Spleen (tissue), 11 donors: ENCODE results near the gene PKIB. TPM values are rescaled to one million over a fixed set of nuclear protein-coding genes. Genes with fewer than 3 reads are reported as not detected.

Source experiments
- DNase-seq: peaks from one replicate; pipeline ENCODE4 v3.0.0-alpha.2; 2020
- H3K27ac ChIP-seq, 8 donors: fragments of 200-600 bp; sonication (generic) in 7 of 8; 1 replicate in 4 of 8; 2 replicates in 4 of 8; pipeline versions ENCODE4 v1.5.0 to v1.8.0; 2016 to 2021; ENCODE audit warnings: inconsistent platforms in 4 of 8, mild to moderate bottlenecking in 4 of 8, moderate library complexity in 1 of 8
- H3K27me3 ChIP-seq, 7 donors: fragments of 200-600 bp; sonication (generic) in 6 of 7; replicated peaks in 1 of 7; 1 replicate in 4 of 7; 2 replicates in 3 of 7; pipeline versions ENCODE4 v1.5.0 to v1.8.0; 2016 to 2021; ENCODE audit warnings: inconsistent platforms in 3 of 7, mild to moderate bottlenecking in 1 of 7
- H3K36me3 ChIP-seq, 6 donors: fragments of 200-600 bp; sonication (generic) in 5 of 6; 1 replicate in 4 of 6; 2 replicates in 2 of 6; pipeline versions ENCODE4 v1.5.0 to v1.8.0; 2016 to 2021; ENCODE audit warnings: inconsistent platforms in 2 of 6
- H3K4me1 ChIP-seq, 6 donors: fragments of 200-600 bp; sonication (generic) in 5 of 6; 1 replicate in 3 of 6; 2 replicates in 3 of 6; pipeline versions ENCODE4 v1.5.0 to v1.8.0; 2016 to 2021; ENCODE audit warnings: inconsistent platforms in 3 of 6
- H3K4me3 ChIP-seq, 8 donors: fragments of 200-600 bp; sonication (generic) in 7 of 8; 1 replicate in 4 of 8; 2 replicates in 4 of 8; pipeline versions ENCODE4 v1.5.0 to v1.8.0; 2016 to 2021; ENCODE audit warnings: inconsistent platforms in 4 of 8, mild to moderate bottlenecking in 4 of 8, moderate library complexity in 2 of 8
- H3K9me3 ChIP-seq, 8 donors: fragments of 200-600 bp; sonication (generic) in 7 of 8; 1 replicate in 4 of 8; 2 replicates in 4 of 8; pipeline versions ENCODE4 v1.5.0 to v1.8.0; 2016 to 2021; ENCODE audit warnings: inconsistent platforms in 4 of 8
- CTCF ChIP-seq, 11 experiments: fragments of 200-600 bp in 7 of 11; fragments of 450-650 bp in 4 of 11; sonication (generic) in 4 of 11; IDR thresholded peaks in 8 of 11; conservative IDR thresholded peaks in 3 of 11; 1 replicate in 7 of 11; 2 replicates in 4 of 11; pipeline versions ENCODE4 v1.4.0 to v1.8.0; 2016 to 2021; ENCODE audit warnings: antibody characterized with exemption in 11 of 11, inconsistent platforms in 4 of 11, mild to moderate bottlenecking in 1 of 11
- POLR2A ChIP-seq, 3 donors: fragments of 450-650 bp; IDR thresholded peaks; one replicate each; pipeline ENCODE4 v1.5.1; 2017; ENCODE audit warnings: antibody characterized with exemption in 3 of 3, mild to moderate bottlenecking in 1 of 3
- POLR2AphosphoS5 ChIP-seq, 3 donors: sonication (generic); formaldehyde crosslinking; IDR thresholded peaks; one replicate each; pipeline ENCODE4 v1.5.1; 2017; ENCODE audit warnings: antibody characterized with exemption in 3 of 3
- whole genome bisulfite sequencing, 5 donors: extraction: QIAGEN DNeasy Blood & Tissue Kit in 3 of 5; methylation state at CpG; one replicate each; pipeline versions ENCODE4 v1.1.5 to v1.1.7; 2013 to 2018; 5-methylcytosine and 5-hydroxymethylcytosine counted together
- intact Hi-C: fragments of 100-400 bp; cut with DNase I; formaldehyde crosslinking; loops from one replicate; pipeline ENCODE4 v1.15.0; 2023; ENCODE audit warnings: low total_unique reads
- polyA plus RNA-seq, 3 donors: library from polyadenylated mRNA; stranded (reverse); fragments of 200-250 nt; gene quantifications; one replicate each; pipeline ENCODE4 v1.2.1, GENCODE V29; 2013
- total RNA-seq, 7 donors: library from RNA; depleted of rRNA in 3 of 7; stranded (reverse); fragments of >200 nt in 3 of 7; fragmentation: NEBNext Ultra II Directional in 4 of 7; extraction: Animal tissue kit (Norgen Biotek cat#: 25700) in 4 of 7; gene quantifications; one replicate each; pipeline versions ENCODE4 v1.1.0 to v1.2.1, GENCODE V29; 2016 to 2021
- donor health status: healthy with polysubstance abuse.
- donor health status: DM: no; HTN: no; CAD: no; lungs with moderate emphysema.
- donor health status: DM: no; HTN: no; CAD: no.
- donor health status: Bipolar disorder and iron deficiency.
- donor health status: healthy.
- donor health status: DM: no; HTN: no; CAD: no.
- donor health status: DM: yes; HTN: yes; CAD: no.

PKIB gene
- total and polyA plus RNA-seq, 10 donors, result 0.85 to 3.0 (median 1.4) TPM; not detected in 2

- DNase-seq, result no peak
- Histone ChIP-seq H3K27me3 (peaks cover 0 to 6% (median 0%) of the 10 kb centered on the region in 7 donors), H3K4me3 (no peak overlapping the region), H3K27ac (no peak overlapping the region), H3K4me1 (no peaks in the 10 kb centered on the region), H3K36me3 (no peaks in the 10 kb centered on the region), H3K9me3 (peaks cover 0 to 16% (median 9%) of the 10 kb centered on the region in 8 donors)
- TF ChIP-seq POLR2AphosphoS5 (IDR thresholded peaks at IDR 0.05), result no peak
- no peak for TF ChIP-seq POLR2A (IDR thresholded peaks at IDR 0.05)
- TF ChIP-seq CTCF (IDR thresholded peaks at IDR 0.05 in 8 of 11, conservative IDR thresholded peaks at IDR 0.05 in 3 of 11), result no peak
- intact Hi-C loops, result no loop called here
Observed at GRCh38 chr6:122565708-122566107, 44.5 kb upstream of the PKIB start.

GRCh38 chr6:122567034-122567433, 43.2 kb upstream of the PKIB start:
- DNase-seq, result no peak
- H3K36me3 ChIP-seq, result no peaks in the 10 kb centered on the region
- peaks cover 0 to 14% (median 6%) of the 10 kb centered on the region in 8 donors for H3K9me3 ChIP-seq
- intact Hi-C loops, result no loop called here
- WGBS, 5 donors, result 67 to 90% (median 76%) methylated on average over 1 of the region's 1 CpG
- H3K27ac ChIP-seq, result no peak overlapping the region
- no peak overlapping the region for H3K4me3 ChIP-seq
- TF ChIP-seq CTCF (IDR thresholded peaks at IDR 0.05 in 8 of 11, conservative IDR thresholded peaks at IDR 0.05 in 3 of 11), result no peak
- TF ChIP-seq POLR2A (IDR thresholded peaks at IDR 0.05), result no peak
- H3K27me3 ChIP-seq, result peaks cover 0 to 6% (median 0%) of the 10 kb centered on the region in 7 donors
- no peaks in the 10 kb centered on the region for H3K4me1 ChIP-seq

- intact Hi-C loops, result no loop called here
- Histone ChIP-seq H3K36me3 (no peaks in the 10 kb centered on the region), H3K9me3 (peaks cover 0 to under 1% (median 0%) of the 10 kb centered on the region in 8 donors), H3K4me3 (no peak overlapping the region), H3K27me3 (peaks cover 0 to 6% (median 0%) of the 10 kb centered on the region in 7 donors), H3K4me1 (no peaks in the 10 kb centered on the region), H3K27ac (no peak overlapping the region)
- DNase-seq, result no peak
- TF ChIP-seq POLR2AphosphoS5 (IDR thresholded peaks at IDR 0.05) (no peak), CTCF (IDR thresholded peaks at IDR 0.05 in 8 of 11, conservative IDR thresholded peaks at IDR 0.05 in 3 of 11) (no peak)
Observed at GRCh38 chr6:122568350-122568749, 41.9 kb upstream of the PKIB start.

GRCh38 chr6:122568797-122569221, 41.4 kb upstream of the PKIB start:
- TF ChIP-seq POLR2AphosphoS5 (IDR thresholded peaks at IDR 0.05) (no peak), POLR2A (IDR thresholded peaks at IDR 0.05) (no peak), CTCF (IDR thresholded peaks at IDR 0.05 in 8 of 11, conservative IDR thresholded peaks at IDR 0.05 in 3 of 11) (no peak)

More at GRCh38 chr6:122568797-122569221, 41.4 kb upstream of the PKIB start:
- no peak overlapping the region for H3K4me3 ChIP-seq
- H3K27ac ChIP-seq, result no peak overlapping the region
- H3K4me1 ChIP-seq, result no peaks in the 10 kb centered on the region
- no peaks in the 10 kb centered on the region for H3K36me3 ChIP-seq
- intact Hi-C loops, result no loop called here
- no peaks in the 10 kb centered on the region for H3K9me3 ChIP-seq
- DNase-seq, result no peak
- peaks cover 0 to 6% (median 0%) of the 10 kb centered on the region in 7 donors for H3K27me3 ChIP-seq
- 56 to 82% (median 73%) methylated on average over 2 to 3 of the region's 3 CpGs for WGBS, 5 donors
